Upper lobe of right lung (tissue), 1 donor: Measurements from ENCODE around the gene DAP. TPM values are rescaled to one million over a fixed set of nuclear protein-coding genes. Genes with fewer than 3 reads are reported as not detected.

Experiments
- ATAC-seq: fragments of 200-7000 bp; cut with Tn5 transposase; one replicate; pipeline ENCODE4 v1.9.1; 2020; ENCODE audit warnings: mild to moderate bottlenecking, moderate library complexity
- DNase-seq: peaks from one replicate; pipeline ENCODE4 v3.0.0-alpha.2; 2020
- H3K27ac ChIP-seq: fragments of 200-600 bp; one replicate; pipeline ENCODE4 v1.8.0; 2022
- H3K27me3 ChIP-seq: fragments of 200-600 bp; one replicate; pipeline ENCODE4 v1.8.0; 2022; ENCODE audit warnings: mild to moderate bottlenecking
- H3K36me3 ChIP-seq: fragments of 200-600 bp; one replicate; pipeline ENCODE4 v1.8.0; 2022
- H3K4me1 ChIP-seq: fragments of 200-600 bp; one replicate; pipeline ENCODE4 v1.8.0; 2022
- H3K4me3 ChIP-seq: fragments of 200-600 bp; one replicate; pipeline ENCODE4 v1.8.0; 2022; ENCODE audit warnings: mild to moderate bottlenecking
- H3K9me3 ChIP-seq: fragments of 200-600 bp; one replicate; pipeline ENCODE4 v1.8.0; 2022
- intact Hi-C: fragments of 100-400 bp; cut with DNase I; formaldehyde crosslinking; loops from one replicate; pipeline ENCODE4 v1.11.0; 2022
- total RNA-seq: library from RNA; stranded (reverse); fragmentation: NEBNext Ultra II Directional; extraction: Animal tissue kit (Norgen Biotek cat#: 25700); gene quantifications from one replicate; pipeline ENCODE4 v1.2.1, GENCODE V29; 2021
- TF ChIP-seq, protein P1 (sequence below): fragments of 200-600 bp; IDR thresholded peaks from one replicate; pipeline ENCODE4 v1.8.0; 2022; ENCODE audit warnings: antibody characterized with exemption
- donor health status: DM: no; HTN: yes; CAD: no; lungs with severe emphysema.

The DAP gene
- total RNA-seq, 1 donor from 2014 or later = 105 TPM

DNA sequence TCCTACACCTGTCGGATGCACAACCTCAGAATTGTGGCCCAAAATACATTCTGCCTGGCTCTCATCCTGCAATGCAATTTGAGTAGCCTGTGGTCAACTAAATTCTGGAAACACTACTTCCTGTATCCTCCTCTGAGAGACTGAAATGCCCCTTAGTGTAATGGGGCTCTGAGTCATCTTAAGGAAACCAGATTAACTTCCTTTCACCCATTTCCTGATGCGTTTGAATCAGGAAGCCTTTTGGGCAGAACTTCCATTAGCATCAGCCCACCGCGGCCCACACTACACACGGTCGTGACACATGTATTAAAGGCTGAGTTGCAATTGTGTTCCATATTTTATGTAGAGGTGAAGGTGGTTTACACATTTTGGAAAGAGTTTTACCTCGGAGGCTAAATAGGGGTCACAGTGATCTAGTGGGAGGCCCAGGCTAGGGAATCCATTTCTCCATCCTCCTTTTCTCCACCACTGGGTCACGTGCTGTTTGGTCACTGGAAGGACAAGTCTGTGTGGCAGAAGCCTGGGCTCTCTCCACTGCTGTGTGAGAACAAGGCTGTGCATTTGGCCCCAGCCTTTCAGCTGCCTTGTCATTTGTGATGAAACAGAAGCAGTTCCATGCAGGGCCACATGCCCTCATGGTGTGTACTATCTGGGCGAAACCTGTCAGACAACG lies 55.9 kb downstream of the DAP start:
- H3K4me1 ChIP-seq = peaks cover 32% of the 10 kb centered on the region
- no peak overlapping the region for H3K27ac ChIP-seq
- no peak overlapping the region for H3K4me3 ChIP-seq
- no peaks in the 10 kb centered on the region for H3K9me3 ChIP-seq
- intact Hi-C loops = no loop called here
- no peaks in the 10 kb centered on the region for H3K27me3 ChIP-seq
- ATAC-seq (peak; percentile 43), DNase-seq (no peak)
- peaks cover 4% of the 10 kb centered on the region for H3K36me3 ChIP-seq
- TF ChIP-seq, protein P1, sequence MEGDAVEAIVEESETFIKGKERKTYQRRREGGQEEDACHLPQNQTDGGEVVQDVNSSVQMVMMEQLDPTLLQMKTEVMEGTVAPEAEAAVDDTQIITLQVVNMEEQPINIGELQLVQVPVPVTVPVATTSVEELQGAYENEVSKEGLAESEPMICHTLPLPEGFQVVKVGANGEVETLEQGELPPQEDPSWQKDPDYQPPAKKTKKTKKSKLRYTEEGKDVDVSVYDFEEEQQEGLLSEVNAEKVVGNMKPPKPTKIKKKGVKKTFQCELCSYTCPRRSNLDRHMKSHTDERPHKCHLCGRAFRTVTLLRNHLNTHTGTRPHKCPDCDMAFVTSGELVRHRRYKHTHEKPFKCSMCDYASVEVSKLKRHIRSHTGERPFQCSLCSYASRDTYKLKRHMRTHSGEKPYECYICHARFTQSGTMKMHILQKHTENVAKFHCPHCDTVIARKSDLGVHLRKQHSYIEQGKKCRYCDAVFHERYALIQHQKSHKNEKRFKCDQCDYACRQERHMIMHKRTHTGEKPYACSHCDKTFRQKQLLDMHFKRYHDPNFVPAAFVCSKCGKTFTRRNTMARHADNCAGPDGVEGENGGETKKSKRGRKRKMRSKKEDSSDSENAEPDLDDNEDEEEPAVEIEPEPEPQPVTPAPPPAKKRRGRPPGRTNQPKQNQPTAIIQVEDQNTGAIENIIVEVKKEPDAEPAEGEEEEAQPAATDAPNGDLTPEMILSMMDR = no peak

DNA sequence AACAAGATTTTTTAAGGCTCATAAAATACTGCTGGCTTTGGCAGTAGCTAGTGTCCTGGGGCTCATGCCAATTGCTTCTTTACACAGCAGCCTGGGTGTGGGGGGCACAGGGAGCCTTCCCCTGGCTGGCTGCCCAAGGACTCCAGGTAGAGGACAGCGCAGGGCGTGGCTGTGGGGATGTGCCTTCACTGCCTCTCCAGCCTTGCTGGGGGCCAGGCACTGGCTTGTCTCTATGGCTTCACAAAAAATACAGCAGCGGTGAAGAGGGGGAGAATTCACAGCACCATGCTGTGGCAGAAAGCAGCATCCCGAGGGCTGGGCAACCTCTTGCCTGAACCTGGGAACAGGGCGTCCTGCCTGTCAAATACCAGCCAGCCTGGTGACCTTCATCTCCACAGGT lies 57.4 kb downstream of the DAP start:
- Histone ChIP-seq H3K4me1 (peaks cover 32% of the 10 kb centered on the region), H3K36me3 (no peaks in the 10 kb centered on the region), H3K4me3 (no peak overlapping the region), H3K9me3 (no peaks in the 10 kb centered on the region), H3K27ac (no peak overlapping the region), H3K27me3 (no peaks in the 10 kb centered on the region)
- intact Hi-C loops = no loop called here
- ATAC-seq = peak; percentile 7
- TF ChIP-seq, protein P1 = no peak
- DNase-seq = no peak

DNA sequence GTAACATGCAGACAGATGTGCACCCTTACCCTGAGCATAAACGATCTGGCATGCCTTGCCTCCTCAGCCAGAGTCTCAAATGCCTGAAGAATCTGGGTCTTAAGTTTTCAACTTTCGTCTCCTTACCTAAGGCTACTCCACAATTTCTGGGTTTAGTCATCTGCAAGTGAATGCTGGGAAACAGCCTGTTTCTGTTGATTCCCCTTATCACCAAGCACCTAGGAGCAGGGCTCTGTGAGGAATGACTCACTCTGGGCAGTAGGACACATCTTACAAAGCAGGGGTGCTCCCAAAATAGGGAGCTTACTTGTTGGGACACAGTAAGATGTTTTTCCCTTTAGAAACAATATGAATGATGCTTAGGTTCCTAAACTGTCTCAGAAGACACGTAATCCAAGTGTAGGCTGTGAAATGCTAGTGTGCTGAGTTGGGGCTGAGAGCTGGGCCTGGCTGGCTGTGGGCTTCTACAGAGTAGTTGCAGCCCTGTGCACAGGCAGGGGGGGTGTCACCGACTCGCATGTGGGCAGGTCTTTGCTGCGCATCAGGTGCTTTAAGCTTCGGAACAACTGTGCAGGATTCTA lies 58.0 kb downstream of the DAP start:
- ATAC-seq = peak; percentile 25
- DNase-seq = no peak
- intact Hi-C loops = no loop called here
- H3K27me3 ChIP-seq = no peaks in the 10 kb centered on the region
- H3K9me3 ChIP-seq = no peaks in the 10 kb centered on the region
- H3K27ac ChIP-seq = no peak overlapping the region
- H3K4me3 ChIP-seq = no peak overlapping the region
- TF ChIP-seq, protein P1 = no peak
- no peaks in the 10 kb centered on the region for H3K36me3 ChIP-seq
- peaks cover 32% of the 10 kb centered on the region for H3K4me1 ChIP-seq

DNA sequence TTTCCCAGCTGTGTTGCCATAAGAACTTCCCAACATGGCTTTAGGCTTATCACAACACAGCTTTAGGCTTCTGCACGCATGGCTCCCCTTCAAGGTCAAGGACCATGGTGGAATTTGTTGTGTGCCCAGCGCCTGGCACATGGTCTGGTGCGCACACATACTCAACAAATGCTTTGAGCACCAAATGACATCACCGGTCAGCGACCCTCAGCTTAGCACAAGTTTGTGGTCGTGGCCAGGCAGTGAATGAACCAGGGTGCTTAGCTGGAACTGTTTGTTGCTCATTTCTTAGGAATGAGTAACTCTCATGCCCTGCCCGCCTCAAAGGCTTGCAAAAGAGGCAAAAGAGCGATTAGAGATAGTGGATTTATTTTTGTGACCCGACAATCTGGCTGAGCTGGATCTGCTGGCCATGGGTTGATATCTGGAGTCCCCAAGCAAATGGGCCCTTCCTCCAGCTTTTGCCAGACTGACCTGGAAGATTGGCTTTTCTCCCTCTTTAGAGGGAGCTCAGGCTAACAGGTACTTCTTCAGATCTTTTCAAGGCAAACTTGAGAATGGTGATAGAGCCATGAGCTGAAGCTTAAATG lies 58.9 kb downstream of the DAP start:
- TF ChIP-seq, protein P1 = no peak
- peak; percentile 44 for ATAC-seq
- Histone ChIP-seq H3K9me3 (no peaks in the 10 kb centered on the region), H3K27me3 (no peaks in the 10 kb centered on the region), H3K36me3 (no peaks in the 10 kb centered on the region), H3K27ac (peak overlapping the region; percentile 34), H3K4me1 (peaks cover 32% of the 10 kb centered on the region), H3K4me3 (no peak overlapping the region)
- DNase-seq = no peak
- intact Hi-C loops = no loop called here

DNA sequence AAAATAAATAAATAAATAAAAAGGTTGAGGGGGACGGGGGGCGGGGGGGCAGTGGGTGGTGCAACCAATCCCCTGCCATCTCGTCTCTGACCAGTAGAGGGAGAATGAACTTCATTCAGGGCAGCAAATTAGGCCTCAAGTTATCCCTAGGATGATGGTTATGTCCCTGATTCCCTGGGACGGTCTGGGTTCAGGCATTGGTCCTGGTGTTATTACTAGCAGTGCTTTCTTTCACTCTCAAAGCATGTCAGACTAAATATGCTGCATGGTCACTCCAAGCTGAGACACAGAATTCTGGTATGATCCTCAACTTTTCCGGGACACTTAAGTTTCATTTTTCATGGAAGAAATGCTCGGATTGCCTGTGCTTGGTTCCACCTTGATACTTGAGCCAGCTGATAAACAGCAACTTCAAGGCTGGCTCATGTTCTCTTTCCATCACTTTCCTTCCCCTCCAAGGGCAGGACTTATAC lies 59.4 kb downstream of the DAP start:
- TF ChIP-seq, protein P1 = peak; percentile 72
- no peaks in the 10 kb centered on the region for H3K27me3 ChIP-seq
- H3K27ac ChIP-seq = peak overlapping the region; percentile 34
- DNase-seq (no peak), ATAC-seq (peak; percentile 63)
- no peaks in the 10 kb centered on the region for H3K9me3 ChIP-seq
- no peaks in the 10 kb centered on the region for H3K36me3 ChIP-seq
- H3K4me1 ChIP-seq = peaks cover 32% of the 10 kb centered on the region
- no peak overlapping the region for H3K4me3 ChIP-seq
- intact Hi-C loops = no loop called here
